ENCODE measurements around the gene MEFV.
"Not testable (repeated sequence)": the region's sequence is repeated elsewhere in the genome, so short reads cannot be mapped to it uniquely, and the experiment has no call there.

MEFV gene

GRCh38 chr16:3234857-3235561, 21.4 kb downstream of the MEFV start, which contains the start of gene ZNF200:
TSS of gene ZNF200 (minus strand) at chr16:3235158. CDS start at chr16:3233755, 1,403 bp downstream.
- peak; percentile 77 for DNase-seq (ENCODE audit: low read depth)
- peak within 1 kb of the TSS; percentile 88 for H3K4me3 ChIP-seq (ENCODE audit: low read depth, low read length)

- no peak for DNase-seq (ENCODE audit: low read depth)
- H3K4me3 ChIP-seq (ENCODE audit: low read depth, low read length): peak overlapping the region; percentile 88
Observed at GRCh38 chr16:3234543-3234856, 21.9 kb downstream of the MEFV start.

GRCh38 chr16:3223913-3224515, 32.4 kb downstream of the MEFV start:
- no peak for DNase-seq (ENCODE audit: low read depth)
- no peak overlapping the region for H3K4me3 ChIP-seq (ENCODE audit: low read depth, low read length)

GRCh38 chr16:3220839-3221238, 35.6 kb downstream of the MEFV start:
- no peak for DNase-seq (ENCODE audit: low read depth)
- H3K4me3 ChIP-seq (ENCODE audit: low read depth, low read length): no peak overlapping the region

GRCh38 chr16:3216263-3216640, 40.2 kb downstream of the MEFV start:
- H3K4me3 ChIP-seq (ENCODE audit: low read depth, low read length): no peak overlapping the region
- no peak for DNase-seq (ENCODE audit: low read depth)

GRCh38 chr16:3215601-3216262, 40.7 kb downstream of the MEFV start:
- no peak overlapping the region for H3K4me3 ChIP-seq (ENCODE audit: low read depth, low read length)
- no peak for DNase-seq (ENCODE audit: low read depth)

GRCh38 chr16:3214904-3215600, 41.4 kb downstream of the MEFV start:
- H3K4me3 ChIP-seq (ENCODE audit: low read depth, low read length): no peak overlapping the region
- no peak for DNase-seq (ENCODE audit: low read depth)

GRCh38 chr16:3212567-3212966, 43.9 kb downstream of the MEFV start:
- no peak overlapping the region for H3K4me3 ChIP-seq (ENCODE audit: low read depth, low read length)
- no peak for DNase-seq (ENCODE audit: low read depth)

- no peak for DNase-seq (ENCODE audit: low read depth)
- H3K4me3 ChIP-seq (ENCODE audit: low read depth, low read length): no peak overlapping the region
Observed at GRCh38 chr16:3212006-3212405, 44.4 kb downstream of the MEFV start.

GRCh38 chr16:3207086-3207953, 49.1 kb downstream of the MEFV start:
- no peak for DNase-seq (ENCODE audit: low read depth)
- H3K4me3 ChIP-seq (ENCODE audit: low read depth, low read length): no peak overlapping the region

GRCh38 chr16:3205939-3206338, 50.5 kb downstream of the MEFV start:
- not testable (repeated sequence) for DNase-seq (ENCODE audit: low read depth); H3K4me3 ChIP-seq (ENCODE audit: low read depth, low read length)

GRCh38 chr16:3202903-3203539, 53.4 kb downstream of the MEFV start:
- no peak for DNase-seq (ENCODE audit: low read depth)
- no peak overlapping the region for H3K4me3 ChIP-seq (ENCODE audit: low read depth, low read length)

GRCh38 chr16:3198334-3199072, 57.9 kb downstream of the MEFV start:
- H3K4me3 ChIP-seq (ENCODE audit: low read depth, low read length): no peak overlapping the region
- no peak for DNase-seq (ENCODE audit: low read depth)

GRCh38 chr16:3197694-3198333, 58.6 kb downstream of the MEFV start:
- H3K4me3 ChIP-seq (ENCODE audit: low read depth, low read length); DNase-seq (ENCODE audit: low read depth): not testable (repeated sequence)

GRCh38 chr16:3195975-3196374, 60.5 kb downstream of the MEFV start:
- DNase-seq (ENCODE audit: low read depth): no peak
- no peak overlapping the region for H3K4me3 ChIP-seq (ENCODE audit: low read depth, low read length)

GRCh38 chr16:3194792-3195191, 61.6 kb downstream of the MEFV start:
- no peak for DNase-seq (ENCODE audit: low read depth)
- H3K4me3 ChIP-seq (ENCODE audit: low read depth, low read length): no peak overlapping the region

- H3K4me3 ChIP-seq (ENCODE audit: low read depth, low read length): no peak overlapping the region
- no peak for DNase-seq (ENCODE audit: low read depth)
Observed at GRCh38 chr16:3193221-3194212, 62.9 kb downstream of the MEFV start.

Measured in skeletal muscle cell (primary cell).